ENCODE results near the gene FBXW12. TPM values are rescaled to one million over a fixed set of nuclear protein-coding genes. Genes with fewer than 3 reads are reported as not detected.
"Not testable (repeated sequence)": the region's sequence is repeated elsewhere in the genome, so short reads cannot be mapped to it uniquely, and the experiment has no call there.

Gene FBXW12
- total and polyA plus RNA-seq, 2 donors (not counting 3 experiments of a cell fraction or from before 2014, with no cell fraction given) = not detected

DNA sequence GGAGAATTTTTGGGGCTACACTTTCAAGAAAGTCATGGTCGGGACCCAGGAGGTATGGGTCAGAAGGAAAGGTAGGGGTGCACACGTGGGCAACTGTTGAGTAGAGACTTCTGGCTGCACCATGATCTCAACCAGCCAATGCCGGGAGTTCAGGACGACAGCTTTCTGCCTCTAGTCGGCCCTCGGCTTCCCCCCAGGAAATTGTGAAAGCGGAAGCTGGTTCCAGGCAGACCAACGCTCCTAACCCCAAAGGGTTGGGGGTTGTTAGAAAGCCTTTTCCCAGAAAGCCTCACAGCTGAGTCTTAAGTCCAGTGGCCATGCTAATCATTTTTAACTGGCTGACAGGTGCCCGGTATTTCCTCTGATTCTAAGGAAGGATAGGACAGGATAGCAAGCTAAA lies 36.7 kb upstream of the FBXW12 start:
- intact Hi-C loops (cut with micrococcal nuclease) = not testable (repeated sequence)

DNA sequence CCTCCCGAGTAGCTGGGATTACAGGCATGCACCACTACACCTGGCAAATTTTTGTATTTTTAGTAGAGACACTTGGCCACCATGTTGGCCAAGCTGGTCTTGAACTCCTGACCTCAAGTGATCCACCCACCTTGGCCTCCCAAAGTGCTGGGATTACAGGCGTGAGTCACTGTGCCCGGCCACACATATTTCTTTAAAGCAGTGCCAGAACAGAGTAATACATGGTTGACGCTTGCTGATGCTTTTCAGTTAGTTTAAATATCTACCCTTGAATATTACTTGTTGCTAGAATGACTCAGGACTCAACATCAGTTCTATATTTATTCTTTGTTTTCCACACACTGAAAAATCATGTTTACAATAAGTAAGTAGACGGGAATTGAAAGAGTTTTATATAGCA lies 34.5 kb upstream of the FBXW12 start:
- POLR2A ChIA-PET; H3K4me1 ChIP-seq (ENCODE audit: control insufficient read depth, extremely low read depth, insufficient read depth, low read length); CTCF ChIA-PET; H3K9me1 ChIP-seq (replicated peaks; ENCODE audit: control insufficient read depth, extremely low read depth, insufficient read depth, low read length); H3K9me3 ChIP-seq (replicated peaks; ENCODE audit: control insufficient read depth, insufficient read depth, low read length); DNase-seq (ENCODE audit: low read depth, low spot score); H3K4me2 ChIP-seq (ENCODE audit: insufficient read depth, low read length); H2AFZ ChIP-seq (ENCODE audit: low read depth, low read length); H3K27ac ChIP-seq (ENCODE audit: insufficient read depth, low read depth, low read length); H3K27me3 ChIP-seq (ENCODE audit: control insufficient read depth in 2 of 2, insufficient read depth in 2 of 2, low read length in 2 of 2); dilution Hi-C loops (cut with MboI; ENCODE audit: extremely low pct_ligation_motif_present, low sequenced_read_pairs); H3K9ac ChIP-seq (replicated peaks; ENCODE audit: extremely low read depth, insufficient read depth, low read length); H3K4me3 ChIP-seq (replicated peaks in 1 of 3; ENCODE audit: insufficient read depth in 1 of 3, low read depth in 1 of 3, low read length in 3 of 3); H3K79me2 ChIP-seq (ENCODE audit: control insufficient read depth, insufficient read depth, low read length); intact Hi-C loops (cut with micrococcal nuclease); H3K36me3 ChIP-seq (ENCODE audit: control insufficient read depth in 2 of 2, extremely low read depth in 1 of 2, insufficient read depth in 2 of 2, low read length in 2 of 2); BruUV-seq (replicated peaks); FAIRE-seq; H4K20me1 ChIP-seq (replicated peaks; ENCODE audit: control insufficient read depth, extremely low read depth, insufficient read depth, low read length): not testable (repeated sequence)

More for the DNA sequence above, 36.7 kb upstream of the FBXW12 start:
- H3K4me1 ChIP-seq (ENCODE audit: control insufficient read depth, extremely low read depth, insufficient read depth, low read length); CTCF ChIA-PET; FAIRE-seq; DNase-seq (ENCODE audit: low read depth, low spot score); H3K9me3 ChIP-seq (replicated peaks; ENCODE audit: control insufficient read depth, insufficient read depth, low read length); H3K4me2 ChIP-seq (ENCODE audit: insufficient read depth, low read length); H2AFZ ChIP-seq (ENCODE audit: low read depth, low read length); H3K79me2 ChIP-seq (ENCODE audit: control insufficient read depth, insufficient read depth, low read length); H3K9ac ChIP-seq (replicated peaks; ENCODE audit: extremely low read depth, insufficient read depth, low read length); H3K36me3 ChIP-seq (ENCODE audit: control insufficient read depth in 2 of 2, extremely low read depth in 1 of 2, insufficient read depth in 2 of 2, low read length in 2 of 2); H3K4me3 ChIP-seq (replicated peaks in 1 of 3; ENCODE audit: insufficient read depth in 1 of 3, low read depth in 1 of 3, low read length in 3 of 3); H3K9me1 ChIP-seq (replicated peaks; ENCODE audit: control insufficient read depth, extremely low read depth, insufficient read depth, low read length); dilution Hi-C loops (cut with MboI; ENCODE audit: extremely low pct_ligation_motif_present, low sequenced_read_pairs); H4K20me1 ChIP-seq (replicated peaks; ENCODE audit: control insufficient read depth, extremely low read depth, insufficient read depth, low read length); BruUV-seq (replicated peaks); POLR2A ChIA-PET; H3K27ac ChIP-seq (ENCODE audit: insufficient read depth, low read depth, low read length): not testable (repeated sequence)
- H3K27me3 ChIP-seq (ENCODE audit: control insufficient read depth in 2 of 2, insufficient read depth in 2 of 2, low read length in 2 of 2) = peaks cover 14 to 15% of the 10 kb centered on the region in 2 experiments

GRCh38 chr3:48338635-48339034 lies 33.4 kb upstream of the FBXW12 start:
- Histone ChIP-seq H3K79me2 (ENCODE audit: control insufficient read depth, insufficient read depth, low read length) (no peaks in the 10 kb centered on the region), H3K27ac (ENCODE audit: insufficient read depth, low read depth, low read length) (no peak overlapping the region), H3K9ac (replicated peaks; ENCODE audit: extremely low read depth, insufficient read depth, low read length) (no peak overlapping the region), H3K27me3 (ENCODE audit: control insufficient read depth in 2 of 2, insufficient read depth in 2 of 2, low read length in 2 of 2) (peaks cover 5 to 7% of the 10 kb centered on the region in 2 experiments), H3K4me1 (ENCODE audit: control insufficient read depth, extremely low read depth, insufficient read depth, low read length) (no peaks in the 10 kb centered on the region), H3K4me3 (replicated peaks in 1 of 3; ENCODE audit: insufficient read depth in 1 of 3, low read depth in 1 of 3, low read length in 3 of 3) (no peak overlapping the region), H2AFZ (ENCODE audit: low read depth, low read length) (no peak overlapping the region), H3K4me2 (ENCODE audit: insufficient read depth, low read length) (no peak overlapping the region), H3K9me1 (replicated peaks; ENCODE audit: control insufficient read depth, extremely low read depth, insufficient read depth, low read length) (no peaks in the 10 kb centered on the region), H3K9me3 (replicated peaks; ENCODE audit: control insufficient read depth, insufficient read depth, low read length) (no peaks in the 10 kb centered on the region), H3K36me3 (ENCODE audit: control insufficient read depth in 2 of 2, extremely low read depth in 1 of 2, insufficient read depth in 2 of 2, low read length in 2 of 2) (no peaks in the 10 kb centered on the region), H4K20me1 (replicated peaks; ENCODE audit: control insufficient read depth, extremely low read depth, insufficient read depth, low read length) (no peaks in the 10 kb centered on the region)
- no peak for DNase-seq (ENCODE audit: low read depth, low spot score)
- CTCF ChIA-PET = no interaction called here
- POLR2A ChIA-PET = no interaction called here
- FAIRE-seq = no peak
- dilution Hi-C loops (cut with MboI; ENCODE audit: extremely low pct_ligation_motif_present, low sequenced_read_pairs) (no loop called here), intact Hi-C loops (cut with micrococcal nuclease) (no loop called here)
- no TSS peak for BruUV-seq (replicated peaks)
- TF ChIP-seq POLR2AphosphoS5 (IDR thresholded peaks at IDR 0.05; ENCODE audit: insufficient read depth, low read depth, low read length) = no peak
- no peak for TF ChIP-seq FOS (IDR thresholded peaks at IDR 0.05; ENCODE audit: borderline replicate concordance, insufficient read depth, low read length)
- TF ChIP-seq MAX (IDR thresholded peaks at IDR 0.05; ENCODE audit: insufficient read depth, insufficient read length) = no peak
- TF ChIP-seq, protein P1, sequence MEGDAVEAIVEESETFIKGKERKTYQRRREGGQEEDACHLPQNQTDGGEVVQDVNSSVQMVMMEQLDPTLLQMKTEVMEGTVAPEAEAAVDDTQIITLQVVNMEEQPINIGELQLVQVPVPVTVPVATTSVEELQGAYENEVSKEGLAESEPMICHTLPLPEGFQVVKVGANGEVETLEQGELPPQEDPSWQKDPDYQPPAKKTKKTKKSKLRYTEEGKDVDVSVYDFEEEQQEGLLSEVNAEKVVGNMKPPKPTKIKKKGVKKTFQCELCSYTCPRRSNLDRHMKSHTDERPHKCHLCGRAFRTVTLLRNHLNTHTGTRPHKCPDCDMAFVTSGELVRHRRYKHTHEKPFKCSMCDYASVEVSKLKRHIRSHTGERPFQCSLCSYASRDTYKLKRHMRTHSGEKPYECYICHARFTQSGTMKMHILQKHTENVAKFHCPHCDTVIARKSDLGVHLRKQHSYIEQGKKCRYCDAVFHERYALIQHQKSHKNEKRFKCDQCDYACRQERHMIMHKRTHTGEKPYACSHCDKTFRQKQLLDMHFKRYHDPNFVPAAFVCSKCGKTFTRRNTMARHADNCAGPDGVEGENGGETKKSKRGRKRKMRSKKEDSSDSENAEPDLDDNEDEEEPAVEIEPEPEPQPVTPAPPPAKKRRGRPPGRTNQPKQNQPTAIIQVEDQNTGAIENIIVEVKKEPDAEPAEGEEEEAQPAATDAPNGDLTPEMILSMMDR (IDR thresholded peaks at IDR 0.05; ENCODE audit: extremely low read depth in 1 of 2, insufficient read depth in 1 of 2, low read depth in 1 of 2, low read length in 2 of 2) = no peak
- TF ChIP-seq GATA2 (IDR thresholded peaks at IDR 0.05; ENCODE audit: insufficient read depth, insufficient read length, low read depth, low read length) = no peak
- TF ChIP-seq POLR2A (IDR thresholded peaks at IDR 0.05; ENCODE audit: low read depth, low read length) = no peak
- TF ChIP-seq EZH2 (IDR thresholded peaks at IDR 0.05; ENCODE audit: borderline replicate concordance, low read depth, low read length, severe bottlenecking) = no peak
- no peak for TF ChIP-seq JUN (IDR thresholded peaks at IDR 0.05; ENCODE audit: borderline replicate concordance, insufficient read depth, insufficient read length, low read depth)
- TF ChIP-seq MYC (IDR thresholded peaks at IDR 0.05; ENCODE audit: low read depth, low read length) = no peak
